Mucosa of rectum (tissue), 2 donors: ENCODE results near the gene WDR33.
A peak's percentile ranks its signal among the peaks of the same experiment; 100 is the strongest.

ENCODE experiments used
- H3K27ac ChIP-seq, 2 donors: one replicate each; pipeline ENCODE4 v1.7.0; 2013; ENCODE audit warnings: inconsistent platforms in 2 of 2, low read depth in 2 of 2, low read length in 2 of 2
- H3K27me3 ChIP-seq, 2 donors: one replicate each; pipeline ENCODE4 v1.7.0; 2013; ENCODE audit warnings: low read length in 2 of 2; ENCODE audit not compliant: control insufficient read depth in 2 of 2, insufficient read depth in 2 of 2
- H3K36me3 ChIP-seq, 2 donors: one replicate each; pipeline ENCODE4 v1.7.0; 2013; ENCODE audit warnings: low read length in 2 of 2; ENCODE audit not compliant: control insufficient read depth in 2 of 2, insufficient read depth in 2 of 2
- H3K4me1 ChIP-seq, 2 donors: one replicate each; pipeline ENCODE4 v1.7.0; 2013; ENCODE audit warnings: low read length in 2 of 2, mild to moderate bottlenecking in 1 of 2; ENCODE audit not compliant: control insufficient read depth in 2 of 2, insufficient read depth in 2 of 2
- H3K4me3 ChIP-seq, 2 donors: one replicate each; pipeline ENCODE4 v1.7.0; 2013; ENCODE audit warnings: low read length in 2 of 2
- H3K9ac ChIP-seq, 2 donors: one replicate each; pipeline ENCODE4 v1.7.0; 2013; ENCODE audit warnings: low read length in 2 of 2, low read depth in 1 of 2, mild to moderate bottlenecking in 1 of 2
- H3K9me3 ChIP-seq, 2 donors: one replicate each; pipeline ENCODE4 v1.7.0; 2013; ENCODE audit warnings: low read length in 2 of 2; ENCODE audit not compliant: control insufficient read depth in 2 of 2
- donor health status: healthy.
- donor health status: Normal muscosa, but diverticular disease.

The WDR33 gene

GRCh38 chr2:127683056-127683455 is 127.9 kb downstream of the WDR33 start:
- no peaks in the 10 kb centered on the region for H3K36me3 ChIP-seq
- H3K27ac ChIP-seq: no peak overlapping the region
- H3K27me3 ChIP-seq: peaks cover 0 to 6% of the 10 kb centered on the region in 2 donors
- H3K4me3 ChIP-seq: no peak overlapping the region
- H3K9me3 ChIP-seq: no peaks in the 10 kb centered on the region
- H3K4me1 ChIP-seq: peaks cover 0 to 3% of the 10 kb centered on the region in 2 donors
- H3K9ac ChIP-seq: no peak overlapping the region

- H3K9me3 ChIP-seq: no peaks in the 10 kb centered on the region
- H3K4me3 ChIP-seq: no peak overlapping the region
- no peak overlapping the region for H3K27ac ChIP-seq
- H3K27me3 ChIP-seq: peaks cover 0 to 12% of the 10 kb centered on the region in 2 donors
- no peaks in the 10 kb centered on the region for H3K36me3 ChIP-seq
- no peak overlapping the region for H3K9ac ChIP-seq
- H3K4me1 ChIP-seq: peaks cover 0 to 3% of the 10 kb centered on the region in 2 donors
These were observed 128.8 kb downstream of the WDR33 start for GRCh38 chr2:127681976-127682857.

- Histone ChIP-seq H3K9ac (no peak overlapping the region), H3K4me1 (peaks cover 0 to 3% of the 10 kb centered on the region in 2 donors), H3K9me3 (no peaks in the 10 kb centered on the region), H3K4me3 (no peak overlapping the region), H3K36me3 (no peaks in the 10 kb centered on the region), H3K27ac (no peak overlapping the region), H3K27me3 (peaks cover 7 to 16% of the 10 kb centered on the region in 2 donors)
These were observed 129.6 kb downstream of the WDR33 start for GRCh38 chr2:127681288-127681804.

- no peak overlapping the region for H3K4me3 ChIP-seq
- H3K9me3 ChIP-seq: no peaks in the 10 kb centered on the region
- no peak overlapping the region for H3K27ac ChIP-seq
- no peaks in the 10 kb centered on the region for H3K36me3 ChIP-seq
- peaks cover 0 to 3% of the 10 kb centered on the region in 2 donors for H3K4me1 ChIP-seq
- H3K9ac ChIP-seq: no peak overlapping the region
- H3K27me3 ChIP-seq: peaks cover 11 to 19% of the 10 kb centered on the region in 2 donors
These were observed 130.2 kb downstream of the WDR33 start for GRCh38 chr2:127680706-127681287.

GRCh38 chr2:127679680-127680361 is 131.2 kb downstream of the WDR33 start:
- H3K4me1 ChIP-seq: peaks cover under 1 to 3% of the 10 kb centered on the region in 2 donors
- H3K9ac ChIP-seq: no peak overlapping the region
- no peak overlapping the region for H3K27ac ChIP-seq

GRCh38 chr2:127678991-127679390 is 132.0 kb downstream of the WDR33 start:
- peaks cover 3 to 6% of the 10 kb centered on the region in 2 donors for H3K4me1 ChIP-seq
- no peaks in the 10 kb centered on the region for H3K36me3 ChIP-seq
- no peaks in the 10 kb centered on the region for H3K9me3 ChIP-seq
- no peak overlapping the region for H3K4me3 ChIP-seq
- H3K9ac ChIP-seq: no peak overlapping the region
- H3K27me3 ChIP-seq: peaks cover 21 to 31% of the 10 kb centered on the region in 2 donors
- H3K27ac ChIP-seq: no peak overlapping the region

More at GRCh38 chr2:127679680-127680361, 131.2 kb downstream of the WDR33 start:
- Histone ChIP-seq H3K4me3 (no peak overlapping the region), H3K36me3 (no peaks in the 10 kb centered on the region), H3K9me3 (no peaks in the 10 kb centered on the region), H3K27me3 (peaks cover 14 to 23% of the 10 kb centered on the region in 2 donors)

- Histone ChIP-seq H3K4me3 (no peak overlapping the region), H3K9ac (no peak overlapping the region), H3K4me1 (peaks cover 3 to 6% of the 10 kb centered on the region in 2 donors), H3K36me3 (no peaks in the 10 kb centered on the region), H3K27me3 (peaks cover 25 to 36% of the 10 kb centered on the region in 2 donors), H3K9me3 (no peaks in the 10 kb centered on the region), H3K27ac (no peak overlapping the region)
These were observed 132.4 kb downstream of the WDR33 start for GRCh38 chr2:127678531-127678930.

GRCh38 chr2:127676906-127677305 is 134.1 kb downstream of the WDR33 start:
- H3K9ac ChIP-seq: no peak overlapping the region
- H3K27me3 ChIP-seq: peaks cover 25 to 45% of the 10 kb centered on the region in 2 donors
- H3K4me3 ChIP-seq: no peak overlapping the region
- no peaks in the 10 kb centered on the region for H3K9me3 ChIP-seq
- H3K4me1 ChIP-seq: peaks cover 3 to 6% of the 10 kb centered on the region in 2 donors
- H3K36me3 ChIP-seq: no peaks in the 10 kb centered on the region
- no peak overlapping the region for H3K27ac ChIP-seq

- H3K27ac ChIP-seq: peak within 1 kb of the TSS; percentile 67 to 78
- H3K4me3 ChIP-seq: peak within 1 kb of the TSS; percentile 59 to 66
- H3K9me3 ChIP-seq: no peaks in the 10 kb centered on the region
- peaks cover 0 to 6% of the 10 kb centered on the region in 2 donors for H3K4me1 ChIP-seq
- H3K36me3 ChIP-seq: no peaks in the 10 kb centered on the region
- peaks cover 25 to 54% of the 10 kb centered on the region in 2 donors for H3K27me3 ChIP-seq
- H3K9ac ChIP-seq: peak within 1 kb of the TSS; percentile 62 to 63
These were observed 135.4 kb downstream of the WDR33 start, which contains the start of gene LIMS2 for GRCh38 chr2:127675331-127676261. Gene LIMS2 (minus strand): TSS chr2:127675530. CDS start chr2:127675024, 506 bp downstream.
